GDM1 (cell line): ENCODE data around the gene CADPS2.

Experiments
- DNase-seq: peaks from one replicate; lab custom pipeline; 2025; lab: John Stamatoyannopoulos, UW

CADPS2 gene

GRCh38 chr7:122525355-122525754 is 360.9 kb downstream of the CADPS2 start:
- DNase-seq: no peak

GRCh38 chr7:122521767-122522166 is 364.5 kb downstream of the CADPS2 start:
- no peak for DNase-seq

- DNase-seq: no peak
These were observed 365.2 kb downstream of the CADPS2 start for GRCh38 chr7:122520971-122521555.

- DNase-seq: no peak
These were observed 367.8 kb downstream of the CADPS2 start for GRCh38 chr7:122518488-122518887.

- no peak for DNase-seq
These were observed 368.7 kb downstream of the CADPS2 start for GRCh38 chr7:122517576-122517975.

GRCh38 chr7:122515404-122515803 is 370.9 kb downstream of the CADPS2 start:
- no peak for DNase-seq

GRCh38 chr7:122511268-122511667 is 375.0 kb downstream of the CADPS2 start:
- DNase-seq: no peak

GRCh38 chr7:122507591-122507990 is 378.7 kb downstream of the CADPS2 start:
- no peak for DNase-seq

GRCh38 chr7:122492007-122492406 is 394.3 kb downstream of the CADPS2 start:
- DNase-seq: no peak

GRCh38 chr7:122488241-122488640 is 398.0 kb downstream of the CADPS2 start:
- no peak for DNase-seq

GRCh38 chr7:122487131-122487530 is 399.1 kb downstream of the CADPS2 start:
- no peak for DNase-seq

GRCh38 chr7:122485856-122486255 is 400.4 kb downstream of the CADPS2 start:
- DNase-seq: no peak

GRCh38 chr7:122482212-122482611 is 404.0 kb downstream of the CADPS2 start:
- no peak for DNase-seq

GRCh38 chr7:122470859-122471258 is 415.4 kb downstream of the CADPS2 start:
- no peak for DNase-seq

- no peak for DNase-seq
These were observed 417.3 kb downstream of the CADPS2 start for GRCh38 chr7:122468945-122469344.

GRCh38 chr7:122467661-122468449 is 418.4 kb downstream of the CADPS2 start:
- DNase-seq: no peak

GRCh38 chr7:122465296-122465695 is 421.0 kb downstream of the CADPS2 start:
- no peak for DNase-seq

- DNase-seq: no peak
These were observed 422.6 kb downstream of the CADPS2 start for GRCh38 chr7:122463631-122464030.

- no peak for DNase-seq
These were observed 425.3 kb downstream of the CADPS2 start for GRCh38 chr7:122460936-122461335.

GRCh38 chr7:122457969-122458368 is 428.3 kb downstream of the CADPS2 start:
- no peak for DNase-seq

- no peak for DNase-seq
These were observed 428.9 kb downstream of the CADPS2 start for GRCh38 chr7:122457325-122457724.

GRCh38 chr7:122454776-122455507 is 431.3 kb downstream of the CADPS2 start:
- DNase-seq: no peak

- DNase-seq: no peak
These were observed 432.8 kb downstream of the CADPS2 start for GRCh38 chr7:122453432-122453831.
